Measurements from ENCODE around the gene LRRC4C. TPM values are rescaled to one million over a fixed set of nuclear protein-coding genes. Genes with fewer than 3 reads are reported as not detected.

The LRRC4C gene
- total and polyA plus RNA-seq, 4 donors: 0.10 to 0.93 (median 0.30) TPM

DNA sequence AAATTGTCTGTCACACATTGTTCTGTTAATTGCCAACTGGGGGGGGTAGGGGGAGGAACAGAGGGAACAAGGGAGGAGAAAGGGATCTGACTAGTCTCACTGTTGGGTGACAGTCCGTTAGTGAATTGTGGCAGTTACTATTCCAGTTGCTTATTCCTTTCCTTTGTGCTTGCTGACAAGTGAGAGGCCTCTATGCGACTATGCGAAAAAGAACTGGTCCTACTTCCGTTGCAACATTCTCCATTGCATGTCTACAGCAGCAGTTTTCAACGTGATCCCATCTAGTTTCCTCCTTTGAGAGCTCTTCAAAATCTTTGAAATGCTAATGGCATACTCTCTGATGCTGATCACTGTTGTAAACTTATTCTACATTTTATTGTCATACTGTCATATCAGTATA, 672.2 kb downstream of the LRRC4C start:
- H3K4me3 ChIP-seq (ENCODE audit: low read depth in 1 of 3, low read length in 3 of 3): no peak overlapping the region
- WGBS: 58% methylated on average over 5 of the region's 5 CpGs
- DNase-seq (ENCODE audit: low spot score): no peak
- H3K27me3 ChIP-seq (ENCODE audit: control insufficient read depth in 4 of 4, insufficient read depth in 4 of 4, low read length in 3 of 4): no peaks in the 10 kb centered on the region
- no peak overlapping the region for H3K9ac ChIP-seq (ENCODE audit: low read depth in 1 of 2, low read length in 2 of 2)
- no peaks in the 10 kb centered on the region for H3K9me3 ChIP-seq (ENCODE audit: control insufficient read depth in 4 of 4, low read length in 3 of 4)
- no peaks in the 10 kb centered on the region for H3K36me3 ChIP-seq (ENCODE audit: control insufficient read depth in 4 of 4, insufficient read depth in 3 of 4, low read depth in 1 of 4, low read length in 3 of 4)
- TF ChIP-seq, protein P1, sequence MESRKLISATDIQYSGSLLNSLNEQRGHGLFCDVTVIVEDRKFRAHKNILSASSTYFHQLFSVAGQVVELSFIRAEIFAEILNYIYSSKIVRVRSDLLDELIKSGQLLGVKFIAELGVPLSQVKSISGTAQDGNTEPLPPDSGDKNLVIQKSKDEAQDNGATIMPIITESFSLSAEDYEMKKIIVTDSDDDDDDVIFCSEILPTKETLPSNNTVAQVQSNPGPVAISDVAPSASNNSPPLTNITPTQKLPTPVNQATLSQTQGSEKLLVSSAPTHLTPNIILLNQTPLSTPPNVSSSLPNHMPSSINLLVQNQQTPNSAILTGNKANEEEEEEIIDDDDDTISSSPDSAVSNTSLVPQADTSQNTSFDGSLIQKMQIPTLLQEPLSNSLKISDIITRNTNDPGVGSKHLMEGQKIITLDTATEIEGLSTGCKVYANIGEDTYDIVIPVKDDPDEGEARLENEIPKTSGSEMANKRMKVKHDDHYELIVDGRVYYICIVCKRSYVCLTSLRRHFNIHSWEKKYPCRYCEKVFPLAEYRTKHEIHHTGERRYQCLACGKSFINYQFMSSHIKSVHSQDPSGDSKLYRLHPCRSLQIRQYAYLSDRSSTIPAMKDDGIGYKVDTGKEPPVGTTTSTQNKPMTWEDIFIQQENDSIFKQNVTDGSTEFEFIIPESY (IDR thresholded peaks at IDR 0.05): no peak
- TF ChIP-seq TAF1 (conservative IDR thresholded peaks at IDR 0.05) (no peak), HNF4A (conservative IDR thresholded peaks at IDR 0.05) (no peak), HNF4G (IDR thresholded peaks at IDR 0.05) (no peak), RXRA (IDR thresholded peaks at IDR 0.05) (no peak)
- H3K27ac ChIP-seq (ENCODE audit: low read depth in 1 of 2, low read length in 2 of 2): no peak overlapping the region
- H3K4me1 ChIP-seq (ENCODE audit: control insufficient read depth in 4 of 4, insufficient read depth in 4 of 4, low read length in 3 of 4): no peaks in the 10 kb centered on the region

DNA sequence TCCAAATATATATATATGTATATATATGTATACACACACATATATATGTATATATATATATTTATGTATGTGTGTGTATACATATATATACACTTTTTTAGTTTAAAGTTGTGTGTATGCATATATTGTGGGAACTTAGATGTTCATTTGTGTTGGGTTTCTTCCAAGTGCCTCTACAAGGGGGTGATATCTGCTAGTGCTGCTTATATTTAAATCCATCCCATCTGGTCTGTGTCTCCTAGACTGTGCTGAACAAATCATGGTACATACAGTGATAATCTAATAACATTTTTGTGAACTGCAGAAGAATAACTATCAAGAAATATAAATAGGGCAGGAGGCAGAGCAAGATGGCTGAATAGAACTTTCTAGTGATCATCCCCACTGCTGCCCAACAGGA, 696.4 kb downstream of the LRRC4C start:
- H3K9me3 ChIP-seq (ENCODE audit: control insufficient read depth in 4 of 4, low read length in 3 of 4): no peaks in the 10 kb centered on the region
- no peaks in the 10 kb centered on the region for H3K36me3 ChIP-seq (ENCODE audit: control insufficient read depth in 4 of 4, insufficient read depth in 3 of 4, low read depth in 1 of 4, low read length in 3 of 4)
- no peak for DNase-seq (ENCODE audit: low spot score)
- no peak overlapping the region for H3K27ac ChIP-seq (ENCODE audit: low read depth in 1 of 2, low read length in 2 of 2)
- H3K9ac ChIP-seq (ENCODE audit: low read depth in 1 of 2, low read length in 2 of 2): no peak overlapping the region
- no peak overlapping the region for H3K4me3 ChIP-seq (ENCODE audit: low read depth in 1 of 3, low read length in 3 of 3)
- TF ChIP-seq GABPA (IDR thresholded peaks at IDR 0.05 in 1 of 2, conservative IDR thresholded peaks at IDR 0.05 in 1 of 2): no peak
- no peak for TF ChIP-seq YY1 (IDR thresholded peaks at IDR 0.05)
- TF ChIP-seq EGR1 (IDR thresholded peaks at IDR 0.05; ENCODE audit: low read depth in 2 of 2): no peak
- no peak for TF ChIP-seq JUND (IDR thresholded peaks at IDR 0.05)
- TF ChIP-seq RXRA (IDR thresholded peaks at IDR 0.05): no peak
- TF ChIP-seq FOXA1 (IDR thresholded peaks at IDR 0.05): no peak
- no peaks in the 10 kb centered on the region for H3K27me3 ChIP-seq (ENCODE audit: control insufficient read depth in 4 of 4, insufficient read depth in 4 of 4, low read length in 3 of 4)
- H3K4me1 ChIP-seq (ENCODE audit: control insufficient read depth in 4 of 4, insufficient read depth in 4 of 4, low read length in 3 of 4): no peaks in the 10 kb centered on the region

DNA sequence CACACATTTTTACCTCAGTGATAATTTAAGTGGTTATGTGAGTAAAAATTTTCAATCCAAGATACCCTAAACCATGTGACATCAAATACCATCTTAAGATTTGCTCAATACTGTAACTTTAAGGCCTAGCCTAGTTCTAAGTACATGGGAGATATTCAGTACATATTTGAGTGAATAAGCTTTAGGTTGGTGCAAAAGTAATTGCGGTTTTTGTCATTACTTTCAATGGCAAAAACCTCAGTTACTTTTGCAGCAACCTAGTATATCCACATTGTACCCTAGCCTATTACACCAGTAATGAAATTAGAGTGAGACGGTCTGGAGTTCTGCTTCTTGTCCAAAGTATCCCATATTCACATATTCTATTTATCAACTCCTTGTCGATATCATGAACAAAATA, 700.1 kb downstream of the LRRC4C start:
- no peaks in the 10 kb centered on the region for H3K27me3 ChIP-seq (ENCODE audit: control insufficient read depth in 4 of 4, insufficient read depth in 4 of 4, low read length in 3 of 4)
- TF ChIP-seq, protein P1 (IDR thresholded peaks at IDR 0.05): no peak
- TF ChIP-seq FOXA2 (IDR thresholded peaks at IDR 0.05) (no peak), HNF4A (conservative IDR thresholded peaks at IDR 0.05) (no peak), FOXA1 (IDR thresholded peaks at IDR 0.05) (no peak), EGR1 (IDR thresholded peaks at IDR 0.05; ENCODE audit: low read depth in 2 of 2) (no peak), SP1 (IDR thresholded peaks at IDR 0.05) (no peak), RAD21 (IDR thresholded peaks at IDR 0.05) (no peak), NR2F2 (IDR thresholded peaks at IDR 0.05) (no peak), GABPA (IDR thresholded peaks at IDR 0.05 in 1 of 2, conservative IDR thresholded peaks at IDR 0.05 in 1 of 2) (no peak), RXRA (IDR thresholded peaks at IDR 0.05) (no peak), HNF4G (IDR thresholded peaks at IDR 0.05) (no peak)
- TF ChIP-seq, protein P2, sequence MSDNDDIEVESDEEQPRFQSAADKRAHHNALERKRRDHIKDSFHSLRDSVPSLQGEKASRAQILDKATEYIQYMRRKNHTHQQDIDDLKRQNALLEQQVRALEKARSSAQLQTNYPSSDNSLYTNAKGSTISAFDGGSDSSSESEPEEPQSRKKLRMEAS (IDR thresholded peaks at IDR 0.05): no peak
- TF ChIP-seq, protein P3, sequence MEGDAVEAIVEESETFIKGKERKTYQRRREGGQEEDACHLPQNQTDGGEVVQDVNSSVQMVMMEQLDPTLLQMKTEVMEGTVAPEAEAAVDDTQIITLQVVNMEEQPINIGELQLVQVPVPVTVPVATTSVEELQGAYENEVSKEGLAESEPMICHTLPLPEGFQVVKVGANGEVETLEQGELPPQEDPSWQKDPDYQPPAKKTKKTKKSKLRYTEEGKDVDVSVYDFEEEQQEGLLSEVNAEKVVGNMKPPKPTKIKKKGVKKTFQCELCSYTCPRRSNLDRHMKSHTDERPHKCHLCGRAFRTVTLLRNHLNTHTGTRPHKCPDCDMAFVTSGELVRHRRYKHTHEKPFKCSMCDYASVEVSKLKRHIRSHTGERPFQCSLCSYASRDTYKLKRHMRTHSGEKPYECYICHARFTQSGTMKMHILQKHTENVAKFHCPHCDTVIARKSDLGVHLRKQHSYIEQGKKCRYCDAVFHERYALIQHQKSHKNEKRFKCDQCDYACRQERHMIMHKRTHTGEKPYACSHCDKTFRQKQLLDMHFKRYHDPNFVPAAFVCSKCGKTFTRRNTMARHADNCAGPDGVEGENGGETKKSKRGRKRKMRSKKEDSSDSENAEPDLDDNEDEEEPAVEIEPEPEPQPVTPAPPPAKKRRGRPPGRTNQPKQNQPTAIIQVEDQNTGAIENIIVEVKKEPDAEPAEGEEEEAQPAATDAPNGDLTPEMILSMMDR (IDR thresholded peaks at IDR 0.05; ENCODE audit: low read depth, low read length, missing input control): no peak
- TF ChIP-seq, protein P4, sequence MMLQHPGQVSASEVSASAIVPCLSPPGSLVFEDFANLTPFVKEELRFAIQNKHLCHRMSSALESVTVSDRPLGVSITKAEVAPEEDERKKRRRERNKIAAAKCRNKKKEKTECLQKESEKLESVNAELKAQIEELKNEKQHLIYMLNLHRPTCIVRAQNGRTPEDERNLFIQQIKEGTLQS (IDR thresholded peaks at IDR 0.05): no peak
- TF ChIP-seq, protein P5, sequence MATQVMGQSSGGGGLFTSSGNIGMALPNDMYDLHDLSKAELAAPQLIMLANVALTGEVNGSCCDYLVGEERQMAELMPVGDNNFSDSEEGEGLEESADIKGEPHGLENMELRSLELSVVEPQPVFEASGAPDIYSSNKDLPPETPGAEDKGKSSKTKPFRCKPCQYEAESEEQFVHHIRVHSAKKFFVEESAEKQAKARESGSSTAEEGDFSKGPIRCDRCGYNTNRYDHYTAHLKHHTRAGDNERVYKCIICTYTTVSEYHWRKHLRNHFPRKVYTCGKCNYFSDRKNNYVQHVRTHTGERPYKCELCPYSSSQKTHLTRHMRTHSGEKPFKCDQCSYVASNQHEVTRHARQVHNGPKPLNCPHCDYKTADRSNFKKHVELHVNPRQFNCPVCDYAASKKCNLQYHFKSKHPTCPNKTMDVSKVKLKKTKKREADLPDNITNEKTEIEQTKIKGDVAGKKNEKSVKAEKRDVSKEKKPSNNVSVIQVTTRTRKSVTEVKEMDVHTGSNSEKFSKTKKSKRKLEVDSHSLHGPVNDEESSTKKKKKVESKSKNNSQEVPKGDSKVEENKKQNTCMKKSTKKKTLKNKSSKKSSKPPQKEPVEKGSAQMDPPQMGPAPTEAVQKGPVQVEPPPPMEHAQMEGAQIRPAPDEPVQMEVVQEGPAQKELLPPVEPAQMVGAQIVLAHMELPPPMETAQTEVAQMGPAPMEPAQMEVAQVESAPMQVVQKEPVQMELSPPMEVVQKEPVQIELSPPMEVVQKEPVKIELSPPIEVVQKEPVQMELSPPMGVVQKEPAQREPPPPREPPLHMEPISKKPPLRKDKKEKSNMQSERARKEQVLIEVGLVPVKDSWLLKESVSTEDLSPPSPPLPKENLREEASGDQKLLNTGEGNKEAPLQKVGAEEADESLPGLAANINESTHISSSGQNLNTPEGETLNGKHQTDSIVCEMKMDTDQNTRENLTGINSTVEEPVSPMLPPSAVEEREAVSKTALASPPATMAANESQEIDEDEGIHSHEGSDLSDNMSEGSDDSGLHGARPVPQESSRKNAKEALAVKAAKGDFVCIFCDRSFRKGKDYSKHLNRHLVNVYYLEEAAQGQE (IDR thresholded peaks at IDR 0.05): no peak
- H3K9ac ChIP-seq (ENCODE audit: low read depth in 1 of 2, low read length in 2 of 2): no peak overlapping the region
- H3K4me3 ChIP-seq (ENCODE audit: low read depth in 1 of 3, low read length in 3 of 3): no peak overlapping the region
- H3K4me1 ChIP-seq (ENCODE audit: control insufficient read depth in 4 of 4, insufficient read depth in 4 of 4, low read length in 3 of 4): no peaks in the 10 kb centered on the region
- H3K36me3 ChIP-seq (ENCODE audit: control insufficient read depth in 4 of 4, insufficient read depth in 3 of 4, low read depth in 1 of 4, low read length in 3 of 4): no peaks in the 10 kb centered on the region
- DNase-seq (ENCODE audit: low spot score): no peak
- no peak overlapping the region for H3K27ac ChIP-seq (ENCODE audit: low read depth in 1 of 2, low read length in 2 of 2)
- whole genome bisulfite sequencing: 90% methylated on average over 3 of the region's 3 CpGs
- H3K9me3 ChIP-seq (ENCODE audit: control insufficient read depth in 4 of 4, low read length in 3 of 4): no peaks in the 10 kb centered on the region

Measured in liver (tissue), 9 donors.